ENCODE results near the gene IKBKE.

DNA sequence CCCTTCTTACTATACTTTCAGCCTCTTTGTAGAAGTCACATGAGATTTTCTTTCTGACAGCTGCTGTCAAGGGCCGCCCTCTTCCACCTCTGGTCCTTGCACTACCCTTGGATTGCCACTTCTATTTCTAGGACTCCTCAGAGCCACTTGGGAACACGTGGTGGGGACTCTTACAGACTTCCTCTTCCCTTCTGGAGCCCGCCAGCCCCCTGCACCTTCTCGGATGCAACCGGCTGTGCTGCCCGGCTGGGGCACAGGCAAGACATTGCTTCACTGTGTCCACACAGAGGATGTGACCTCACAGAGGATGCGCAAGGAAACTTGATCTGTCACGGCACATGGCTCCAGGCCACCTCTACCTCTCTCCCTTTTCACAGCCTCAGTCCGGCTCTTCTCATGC, 2.4 kb upstream of the IKBKE start:
- TF ChIP-seq SPI1 (IDR thresholded peaks at IDR 0.05; ENCODE audit: low read depth, low read length) (peak; percentile 1; the same call in 1 of the 2 replicates), POLR2AphosphoS5 (IDR thresholded peaks at IDR 0.05; ENCODE audit: low read depth, low read length) (no peak), POLR2A (IDR thresholded peaks at IDR 0.05; ENCODE audit: low read depth, low read length) (no peak), TAF1 (IDR thresholded peaks at IDR 0.05; ENCODE audit: low read depth, low read length) (no peak), POU2F2 (IDR thresholded peaks at IDR 0.05; ENCODE audit: low read depth, low read length) (no peak)
